Naive B cell (primary cell): ENCODE measurements around the gene GATB. TPM values are rescaled to one million over a fixed set of nuclear protein-coding genes. Genes with fewer than 3 reads are reported as not detected.
A peak's percentile ranks its signal among the peaks of the same experiment; 100 is the strongest.
"Not testable (repeated sequence)": the region's sequence is repeated elsewhere in the genome, so short reads cannot be mapped to it uniquely, and the experiment has no call there.

ENCODE experiments used
- ATAC-seq, 2 donors: fragments of 150-1000 bp; cut with Tn5 transposase; 2 replicates each; pipeline ENCODE4 v1.10.0; 2021; ENCODE audit warnings: low read depth in 2 of 2, mild to moderate bottlenecking in 2 of 2, moderate library complexity in 2 of 2
- DNase-seq: peaks from one replicate; pipeline ENCODE4 v3.0.0; 2022
- H3K27ac Mint-ChIP-seq, 6 donors: one replicate each; pipeline ENCODE4 v1.8.0; 2020 to 2022; ENCODE audit warnings: mild to moderate bottlenecking in 6 of 6, mixed read lengths in 6 of 6, moderate library complexity in 5 of 6, inconsistent platforms in 2 of 6
- H3K27me3 Mint-ChIP-seq, 3 donors: one replicate each; pipeline ENCODE4 v1.8.0; 2021 to 2022; ENCODE audit warnings: mixed read lengths in 3 of 3, mild to moderate bottlenecking in 1 of 3
- H3K36me3 Mint-ChIP-seq, 2 donors: one replicate each; pipeline ENCODE4 v1.8.0; 2020 to 2022; ENCODE audit warnings: mixed read lengths in 2 of 2, inconsistent platforms in 1 of 2, mild to moderate bottlenecking in 1 of 2
- H3K4me1 Mint-ChIP-seq, 3 donors: one replicate each; pipeline ENCODE4 v1.8.0; 2020 to 2022; ENCODE audit warnings: mixed read lengths in 3 of 3, inconsistent platforms in 1 of 3, mild to moderate bottlenecking in 1 of 3, moderate library complexity in 1 of 3
- H3K4me3 Mint-ChIP-seq, 8 donors: one replicate each; pipeline ENCODE4 v1.8.0; 2020 to 2022; ENCODE audit warnings: mild to moderate bottlenecking in 8 of 8, mixed read lengths in 8 of 8, moderate library complexity in 8 of 8, inconsistent platforms in 2 of 8
- H3K9me3 Mint-ChIP-seq, 7 donors: one replicate each; pipeline ENCODE4 v1.8.0; 2020 to 2022; ENCODE audit warnings: mixed read lengths in 7 of 7, mild to moderate bottlenecking in 5 of 7, inconsistent platforms in 2 of 7, moderate library complexity in 1 of 7
- polyA plus RNA-seq, 6 donors: library from polyadenylated mRNA; unstranded; fragments of 300-500 nt; fragmentation: Illumina TruSeq; gene quantifications; one replicate each; pipeline ENCODE4 v1.2.3, GENCODE V29; 2021; ENCODE audit warnings: low read depth in 6 of 6

Gene GATB
- polyA plus RNA-seq, 6 donors from 2014 or later = 5.6 to 17.9 (median 14.3) TPM

- peaks cover 41 to 53% of the 10 kb centered on the region in 2 donors for H3K36me3 Mint-ChIP-seq
- DNase-seq (no peak), ATAC-seq (no peak)
- no peak overlapping the region for H3K27ac Mint-ChIP-seq
- H3K27me3 Mint-ChIP-seq = no peaks in the 10 kb centered on the region
- no peak overlapping the region for H3K4me3 Mint-ChIP-seq
- H3K9me3 Mint-ChIP-seq = peaks cover 7 to 31% (median 19%) of the 10 kb centered on the region in 7 donors
- H3K4me1 Mint-ChIP-seq = peaks cover 0 to 13% (median 0%) of the 10 kb centered on the region in 3 donors
These were observed 21.9 kb downstream of the GATB start for GRCh38 chr4:151738720-151739517.

GRCh38 chr4:151736852-151737251 lies 24.0 kb downstream of the GATB start:
- H3K27ac Mint-ChIP-seq, H3K4me3 Mint-ChIP-seq, DNase-seq, H3K27me3 Mint-ChIP-seq, ATAC-seq: not testable (repeated sequence)
- H3K36me3 Mint-ChIP-seq = peaks cover 49 to 59% of the 10 kb centered on the region in 2 donors
- H3K9me3 Mint-ChIP-seq = peaks cover 7 to 31% (median 19%) of the 10 kb centered on the region in 7 donors
- peaks cover 0 to 23% (median 4%) of the 10 kb centered on the region in 3 donors for H3K4me1 Mint-ChIP-seq

- H3K4me3 Mint-ChIP-seq = no peak overlapping the region
- H3K27ac Mint-ChIP-seq = no peak overlapping the region
- H3K27me3 Mint-ChIP-seq = no peaks in the 10 kb centered on the region
- H3K36me3 Mint-ChIP-seq = peaks cover 44 to 59% of the 10 kb centered on the region in 2 donors
- peaks cover 0 to 23% (median 4%) of the 10 kb centered on the region in 3 donors for H3K4me1 Mint-ChIP-seq
- no peak for DNase-seq
- no peak for ATAC-seq
- peaks cover 7 to 31% (median 19%) of the 10 kb centered on the region in 7 donors for H3K9me3 Mint-ChIP-seq
These were observed 24.4 kb downstream of the GATB start for GRCh38 chr4:151736361-151736760.

- Mint-ChIP-seq H3K4me1 (peaks cover 4 to 31% (median 6%) of the 10 kb centered on the region in 3 donors), H3K9me3 (peaks cover under 1 to 11% (median 8%) of the 10 kb centered on the region in 7 donors), H3K27ac (peak overlapping the region in 1 of 6 donors; percentile 46), H3K36me3 (peaks cover 22 to 30% of the 10 kb centered on the region in 2 donors)
- not testable (repeated sequence) for ATAC-seq, H3K4me3 Mint-ChIP-seq, DNase-seq, H3K27me3 Mint-ChIP-seq
These were observed 29.1 kb downstream of the GATB start for GRCh38 chr4:151731670-151732069.

GRCh38 chr4:151729731-151730559 lies 30.9 kb downstream of the GATB start:
- no peak for ATAC-seq
- H3K4me1 Mint-ChIP-seq = peaks cover 4 to 33% (median 6%) of the 10 kb centered on the region in 3 donors
- H3K27ac Mint-ChIP-seq = no peak overlapping the region
- no peak for DNase-seq
- H3K27me3 Mint-ChIP-seq = no peaks in the 10 kb centered on the region
- no peak overlapping the region for H3K4me3 Mint-ChIP-seq
- H3K36me3 Mint-ChIP-seq = peaks cover 14 to 19% of the 10 kb centered on the region in 2 donors
- peaks cover 0 to under 1% (median 0%) of the 10 kb centered on the region in 7 donors for H3K9me3 Mint-ChIP-seq

GRCh38 chr4:151728679-151729078 lies 32.1 kb downstream of the GATB start:
- no peaks in the 10 kb centered on the region for H3K27me3 Mint-ChIP-seq
- H3K4me1 Mint-ChIP-seq = peaks cover 6 to 20% (median 7%) of the 10 kb centered on the region in 3 donors
- no peak overlapping the region for H3K4me3 Mint-ChIP-seq
- ATAC-seq = no peak
- H3K36me3 Mint-ChIP-seq = peaks cover 9 to 19% of the 10 kb centered on the region in 2 donors
- no peak overlapping the region for H3K27ac Mint-ChIP-seq
- no peak for DNase-seq
- no peaks in the 10 kb centered on the region for H3K9me3 Mint-ChIP-seq

- no peaks in the 10 kb centered on the region for H3K9me3 Mint-ChIP-seq
These were observed 32.8 kb downstream of the GATB start for GRCh38 chr4:151728006-151728405.

GRCh38 chr4:151727365-151727764 lies 33.4 kb downstream of the GATB start:
- Mint-ChIP-seq H3K4me3 (no peak overlapping the region), H3K27me3 (no peaks in the 10 kb centered on the region), H3K9me3 (no peaks in the 10 kb centered on the region), H3K36me3 (peaks cover 0 to 16% of the 10 kb centered on the region in 2 donors), H3K27ac (no peak overlapping the region), H3K4me1 (peaks cover 3 to 13% (median 6%) of the 10 kb centered on the region in 3 donors)
- ATAC-seq (no peak), DNase-seq (no peak)

More at GRCh38 chr4:151728006-151728405, 32.8 kb downstream of the GATB start:
- DNase-seq = no peak
- no peak overlapping the region for H3K4me3 Mint-ChIP-seq
- peaks cover 5 to 17% (median 6%) of the 10 kb centered on the region in 3 donors for H3K4me1 Mint-ChIP-seq
- H3K27me3 Mint-ChIP-seq = no peaks in the 10 kb centered on the region
- peaks cover 3 to 16% of the 10 kb centered on the region in 2 donors for H3K36me3 Mint-ChIP-seq
- peak overlapping the region in 1 of 6 donors; percentile 4 for H3K27ac Mint-ChIP-seq
- ATAC-seq = no peak

- DNase-seq (no peak), ATAC-seq (no peak)
- Mint-ChIP-seq H3K4me3 (no peak overlapping the region), H3K4me1 (peaks cover 3 to 5% (median 4%) of the 10 kb centered on the region in 3 donors), H3K36me3 (peaks cover 5 to 8% of the 10 kb centered on the region in 2 donors), H3K27ac (no peak overlapping the region), H3K27me3 (no peaks in the 10 kb centered on the region), H3K9me3 (no peaks in the 10 kb centered on the region)
These were observed 35.7 kb downstream of the GATB start for GRCh38 chr4:151725087-151725486.

GRCh38 chr4:151721916-151722315 lies 38.9 kb downstream of the GATB start:
- peaks cover 0 to 4% (median 3%) of the 10 kb centered on the region in 3 donors for H3K4me1 Mint-ChIP-seq
- H3K9me3 Mint-ChIP-seq = no peaks in the 10 kb centered on the region
- H3K27ac Mint-ChIP-seq = peak overlapping the region in 1 of 6 donors; percentile 82
- H3K4me3 Mint-ChIP-seq = no peak overlapping the region
- no peaks in the 10 kb centered on the region for H3K27me3 Mint-ChIP-seq
- ATAC-seq (no peak), DNase-seq (no peak)
- H3K36me3 Mint-ChIP-seq = peaks cover 5 to 8% of the 10 kb centered on the region in 2 donors

- no peak for ATAC-seq
- Mint-ChIP-seq H3K9me3 (no peaks in the 10 kb centered on the region), H3K4me1 (peaks cover 0 to 4% (median 3%) of the 10 kb centered on the region in 3 donors), H3K27ac (peak overlapping the region in 1 of 6 donors; percentile 82), H3K27me3 (no peaks in the 10 kb centered on the region), H3K4me3 (no peak overlapping the region), H3K36me3 (peaks cover 5 to 8% of the 10 kb centered on the region in 2 donors)
- no peak for DNase-seq
These were observed 39.3 kb downstream of the GATB start for GRCh38 chr4:151721466-151721865.

GRCh38 chr4:151719956-151720334 lies 40.9 kb downstream of the GATB start:
- Mint-ChIP-seq H3K36me3 (peaks cover 8 to 13% of the 10 kb centered on the region in 2 donors), H3K27me3 (no peaks in the 10 kb centered on the region), H3K9me3 (no peaks in the 10 kb centered on the region), H3K27ac (no peak overlapping the region), H3K4me3 (no peak overlapping the region), H3K4me1 (peaks cover 0 to 3% (median 0%) of the 10 kb centered on the region in 3 donors)
- ATAC-seq (no peak), DNase-seq (no peak)
